HG03159 (cell line): Measurements from ENCODE around the gene ZCCHC10.
"Not testable (repeated sequence)": the region's sequence is repeated elsewhere in the genome, so short reads cannot be mapped to it uniquely, and the experiment has no call there.

Experiments
- ATAC-seq: cut with Tn5 transposase; IDR thresholded peaks from one replicate; pipeline ENCODE4 v1.9.1; 2021; ENCODE audit warnings: mild to moderate bottlenecking, moderate library complexity; ENCODE audit not compliant: unreplicated experiment

Gene ZCCHC10

DNA sequence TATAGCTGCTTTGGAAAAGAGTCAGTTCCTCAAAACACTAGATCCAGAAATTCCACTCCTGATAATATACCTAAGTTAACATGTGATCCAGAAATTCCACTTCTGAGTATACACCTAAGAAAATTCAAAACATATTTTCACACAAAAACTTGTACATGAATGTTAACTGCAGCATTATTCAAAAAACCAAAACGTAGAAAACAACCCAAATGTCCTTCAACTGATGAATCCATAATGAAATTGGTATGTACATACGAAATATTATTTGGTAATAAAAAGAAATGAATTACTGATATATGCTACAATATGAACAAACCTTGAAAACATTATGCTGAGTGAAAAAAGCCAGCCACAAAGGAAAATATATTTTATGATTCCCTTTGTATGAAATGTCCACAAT, 46.4 kb downstream of the ZCCHC10 start:
- ATAC-seq = no peak

DNA sequence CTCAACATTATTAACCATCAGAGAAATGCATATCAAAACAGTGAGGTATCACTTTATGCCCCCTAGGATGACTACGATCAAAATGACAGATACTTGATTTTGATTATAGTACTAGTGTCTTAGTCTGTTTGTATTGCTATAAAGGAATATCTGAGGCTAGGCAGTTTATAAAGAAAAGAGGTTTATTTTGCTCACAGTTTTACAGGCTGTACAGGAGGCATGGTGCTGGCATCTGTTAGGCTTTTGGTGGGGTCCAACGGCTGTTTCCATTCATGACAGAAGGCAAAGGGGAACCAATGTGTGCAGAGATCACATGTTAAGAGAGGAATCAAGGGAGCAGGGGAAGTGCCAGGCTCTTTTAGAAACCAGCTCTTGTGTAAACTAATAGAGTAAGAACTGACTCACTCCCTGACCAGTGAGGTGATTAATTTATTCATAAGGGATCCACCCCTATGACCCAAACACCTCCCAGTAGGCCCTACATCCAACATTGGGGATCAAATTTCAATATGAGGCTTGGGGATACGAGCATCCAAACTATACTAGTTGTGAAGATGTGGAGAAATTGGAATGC, 46.9 kb downstream of the ZCCHC10 start:
- no peak for ATAC-seq

DNA sequence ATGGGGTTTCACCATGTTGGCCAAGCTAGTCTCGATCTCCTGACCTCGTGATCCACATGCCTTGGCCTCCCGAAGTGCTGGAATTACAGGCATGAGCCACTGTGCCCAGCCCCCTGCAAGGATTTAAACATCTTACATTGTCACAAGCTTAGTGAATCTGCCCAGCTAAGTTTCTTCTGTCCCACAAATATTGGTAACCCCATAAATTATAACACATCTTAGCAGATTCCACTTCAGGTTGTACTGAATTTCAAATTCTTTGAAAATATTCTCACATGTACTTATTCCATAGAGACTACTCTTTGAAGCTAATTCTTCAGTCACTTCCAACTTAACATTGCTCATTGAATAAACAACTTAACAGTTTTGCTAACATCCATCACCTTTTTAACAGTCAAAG, 49.5 kb downstream of the ZCCHC10 start:
- ATAC-seq = no peak

DNA sequence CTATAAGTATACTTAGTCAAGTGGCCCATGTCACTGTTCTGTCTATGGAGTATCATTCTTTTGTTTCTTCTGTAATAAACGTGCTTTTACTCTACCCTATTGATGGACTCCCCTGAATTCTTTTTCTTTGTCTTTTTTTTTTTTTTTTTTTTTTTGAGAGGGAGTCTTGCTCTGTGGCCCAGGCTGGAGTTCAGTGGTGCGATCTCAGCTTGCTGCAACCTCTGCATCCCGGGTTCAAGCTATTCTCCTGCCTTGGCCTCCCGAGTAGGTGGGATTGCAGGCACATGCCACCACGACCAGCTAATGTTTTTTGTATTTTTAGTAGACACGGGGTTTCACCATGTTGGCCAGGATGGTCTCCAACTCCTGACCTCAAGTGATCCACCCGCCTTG, 53.9 kb downstream of the ZCCHC10 start:
- not testable (repeated sequence) for ATAC-seq

DNA sequence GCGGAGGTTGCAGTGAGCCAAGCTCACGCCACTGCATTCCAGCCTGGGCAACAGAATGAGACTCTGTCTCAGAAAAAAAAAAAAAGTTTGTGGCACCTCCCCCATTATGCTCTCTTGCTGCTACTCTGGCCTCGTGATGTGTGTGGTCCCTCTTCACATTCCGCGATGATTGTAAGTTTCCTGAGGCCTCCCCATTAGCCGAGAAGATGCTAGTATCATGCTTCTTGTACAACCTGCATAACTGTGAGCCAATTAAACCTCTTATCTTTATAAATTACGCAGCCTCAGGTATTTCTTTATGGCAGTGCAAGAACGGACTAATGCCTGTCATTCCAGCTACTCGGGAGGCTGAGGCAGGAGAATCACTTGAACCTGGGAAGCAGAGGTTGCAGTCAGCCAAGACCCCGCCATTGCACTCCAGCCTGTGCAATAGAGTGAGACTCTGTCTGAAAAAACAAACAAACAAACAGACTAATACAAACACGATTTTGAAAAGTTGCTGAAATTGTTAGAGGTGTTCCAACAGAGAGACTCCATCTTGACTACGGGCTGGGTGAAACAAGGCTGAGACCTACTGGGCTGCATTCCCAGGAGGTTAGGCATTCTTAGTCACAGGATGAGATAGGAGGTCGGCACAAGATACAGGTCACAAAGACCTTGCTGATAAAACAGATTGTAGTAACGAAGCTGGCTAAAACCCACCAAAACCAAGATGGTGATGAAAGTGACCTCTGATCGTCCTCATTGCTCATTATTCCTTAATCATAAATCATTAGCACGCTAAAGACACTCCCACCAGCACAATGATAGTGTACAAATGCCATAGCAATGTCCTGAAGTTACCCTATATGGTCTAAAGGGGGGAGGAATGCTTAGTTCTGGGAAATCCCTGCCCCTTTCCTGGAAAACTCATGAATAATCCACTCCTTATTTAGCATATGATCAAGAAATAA, 54.6 kb downstream of the ZCCHC10 start:
- no peak for ATAC-seq

DNA sequence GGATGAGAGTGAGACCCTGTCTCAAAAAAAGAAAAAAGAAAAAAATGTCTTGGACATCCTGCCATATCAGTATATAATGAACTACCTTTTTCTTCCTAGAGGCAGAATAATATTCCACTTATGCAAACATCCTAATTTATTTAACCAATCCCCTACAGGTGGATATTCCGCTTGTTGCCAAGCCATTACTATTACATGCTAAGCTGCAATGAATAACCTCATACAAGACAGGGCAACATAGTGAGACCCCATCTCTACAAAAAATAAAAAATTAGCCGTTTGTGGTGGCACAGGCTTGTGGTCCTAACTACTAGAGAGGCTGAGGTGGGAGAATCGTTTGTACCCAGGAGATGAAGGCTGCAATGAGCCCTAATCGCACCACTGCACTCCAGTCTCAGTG, 61.2 kb downstream of the ZCCHC10 start:
- no peak for ATAC-seq

DNA sequence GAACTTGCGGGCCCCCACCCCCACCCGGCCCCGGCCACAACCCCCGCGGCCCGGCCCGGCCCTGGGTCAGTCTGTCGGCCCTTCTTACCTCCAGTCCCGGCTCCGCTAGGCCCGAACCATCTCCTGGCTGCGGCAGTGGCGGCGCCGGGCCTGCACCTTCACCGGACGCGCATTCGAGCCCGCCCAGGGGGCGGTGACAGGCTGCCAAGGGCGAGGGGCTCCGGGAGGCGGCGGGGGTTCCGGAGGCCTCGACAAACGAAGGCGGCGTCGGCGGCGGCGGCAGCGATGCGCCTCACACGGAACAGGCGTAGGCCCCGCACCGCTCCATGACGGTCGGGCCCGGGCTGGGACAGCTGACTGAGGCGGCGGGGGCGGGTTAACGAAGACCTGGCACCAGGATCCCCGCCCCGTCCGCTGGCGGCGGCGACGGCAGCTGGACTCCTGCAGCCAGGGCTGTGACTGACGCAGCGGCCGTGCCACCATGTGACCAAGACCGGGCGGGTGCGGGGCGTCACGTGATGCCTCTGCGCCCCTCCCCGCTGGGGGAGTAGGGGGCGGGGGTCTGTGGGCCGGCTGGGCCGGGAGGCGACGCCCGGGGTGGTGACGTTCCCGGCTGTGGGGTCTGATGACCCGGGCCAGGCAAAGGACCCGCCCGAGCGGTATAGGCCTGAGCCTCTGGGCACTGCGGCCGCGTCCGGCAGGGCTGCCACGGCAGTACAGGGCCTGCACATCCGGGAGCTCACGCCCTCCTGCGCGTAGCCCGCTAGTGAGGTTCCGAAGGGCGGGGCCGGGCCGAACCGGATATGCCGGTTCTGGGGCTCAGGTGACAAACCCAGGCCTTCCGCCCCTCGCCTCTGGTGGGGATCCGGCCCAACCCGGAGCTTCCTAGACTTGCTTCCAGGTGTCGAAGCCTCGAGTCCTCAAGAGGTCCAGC, 62.9 kb downstream of the ZCCHC10 start, which contains the start of gene AFF4:
TSS of gene AFF4 (minus strand) at position 464 of the 934 bp plus-strand sequence. CDS start 26,445 bp downstream, outside the sequence.
- peak; percentile 93 for ATAC-seq

DNA sequence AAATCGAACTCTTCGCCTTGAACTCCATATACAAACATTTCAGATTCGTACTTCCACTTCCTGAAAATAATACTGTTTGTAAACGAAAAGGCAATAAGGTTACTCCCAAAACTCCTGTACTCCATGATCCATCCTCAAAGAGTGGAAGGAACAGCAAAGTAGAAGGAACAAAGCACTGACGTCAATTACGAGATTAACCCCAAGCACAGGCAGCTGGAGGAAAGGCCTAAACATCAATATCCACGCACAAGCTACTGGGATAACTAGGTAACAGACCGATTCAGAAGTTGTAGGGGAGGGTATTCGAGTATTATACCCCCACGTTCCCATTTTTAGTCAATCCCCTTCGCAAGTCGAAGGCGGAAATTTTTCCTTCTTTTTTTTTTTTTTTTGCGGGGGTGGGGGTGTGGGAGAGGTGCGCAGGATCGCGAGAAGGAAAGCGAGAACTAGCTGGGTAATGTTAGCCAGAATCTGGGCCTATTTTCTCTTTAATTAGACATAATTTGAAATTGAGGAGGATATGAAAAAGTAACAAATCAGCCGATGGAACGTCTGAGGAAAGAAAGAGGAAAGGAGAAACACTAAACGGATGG, 63.8 kb downstream of the ZCCHC10 start:
- ATAC-seq = no peak

DNA sequence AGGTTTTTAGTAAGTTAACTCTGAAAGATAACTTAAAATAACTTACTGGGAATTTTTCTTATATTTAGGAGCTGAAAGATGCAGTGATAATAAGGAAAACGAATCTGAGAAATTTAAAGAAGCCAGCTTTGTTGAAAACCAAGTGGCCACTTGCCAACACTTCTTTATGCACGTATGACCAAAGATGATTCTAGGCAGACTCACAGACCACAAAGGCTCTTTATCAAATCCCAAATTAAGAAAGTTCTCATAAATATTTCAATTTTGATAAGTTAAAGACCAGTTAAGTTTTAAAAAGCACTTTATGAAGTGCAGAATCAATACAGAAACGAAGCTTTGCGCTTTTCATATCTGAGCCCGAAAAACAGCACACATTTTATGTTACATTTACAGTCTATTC, 64.5 kb downstream of the ZCCHC10 start:
- ATAC-seq = no peak

DNA sequence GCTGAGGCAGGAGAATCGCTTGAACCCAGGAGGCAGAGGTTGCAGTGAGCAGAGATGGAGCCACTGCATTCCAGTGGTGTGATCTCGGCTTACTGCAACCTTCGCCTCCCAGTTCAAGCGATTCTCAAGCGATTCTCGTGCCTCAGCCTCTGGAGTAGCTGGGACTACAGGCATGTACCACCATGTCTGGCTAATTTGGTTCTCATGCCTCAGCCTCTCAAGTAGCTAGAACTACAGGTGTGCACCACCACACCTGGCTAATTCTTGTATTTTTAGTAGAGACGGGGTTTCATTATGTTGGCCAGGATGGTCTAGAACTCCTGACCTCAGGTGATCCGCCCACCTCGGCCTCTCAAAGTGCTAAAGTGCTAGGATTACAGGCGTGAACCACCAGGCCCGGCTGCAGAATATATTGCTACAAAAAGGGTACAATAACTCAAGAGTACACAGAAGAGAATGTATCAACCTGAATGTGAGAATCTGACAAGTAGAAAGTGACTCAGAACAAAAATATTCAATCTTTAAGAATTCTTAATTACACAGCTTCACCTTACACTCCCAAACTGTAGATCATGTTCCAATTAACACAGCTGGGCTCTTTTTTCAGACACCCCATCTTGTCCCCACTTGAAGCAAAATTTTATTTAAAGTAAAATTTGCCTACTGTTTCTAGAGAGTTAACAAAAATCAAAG, 65.1 kb downstream of the ZCCHC10 start:
- ATAC-seq = not testable (repeated sequence)

DNA sequence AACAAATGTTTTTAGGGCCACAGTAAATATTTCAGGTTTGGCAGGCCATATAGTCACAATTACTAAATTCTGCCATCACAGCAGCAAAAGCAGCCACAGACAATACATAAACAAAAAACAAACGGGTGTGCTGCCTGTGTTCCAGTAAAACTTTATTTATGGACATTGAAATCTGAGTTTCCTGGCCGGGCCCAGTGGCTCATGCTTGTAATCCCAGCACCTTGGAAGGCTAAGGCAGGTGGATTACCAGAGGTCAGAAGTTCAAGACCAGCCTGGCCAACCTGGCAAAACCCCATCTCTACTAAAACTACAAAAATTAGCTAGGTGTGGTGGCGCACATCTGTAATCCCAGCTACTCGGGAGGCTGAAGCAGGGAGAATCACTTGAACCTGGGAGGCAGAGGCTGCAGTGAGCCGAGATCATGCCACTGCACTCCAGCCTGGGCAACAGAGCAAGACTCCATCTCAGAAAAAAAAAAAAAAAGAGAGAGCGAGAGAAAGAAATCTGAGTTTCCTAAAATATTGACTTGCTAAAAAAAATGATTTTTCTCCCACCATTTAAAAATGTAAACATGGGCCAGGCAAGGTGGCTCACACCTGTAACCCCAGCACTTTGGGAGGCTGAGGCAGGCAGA, 70.1 kb downstream of the ZCCHC10 start:
- ATAC-seq = not testable (repeated sequence)

DNA sequence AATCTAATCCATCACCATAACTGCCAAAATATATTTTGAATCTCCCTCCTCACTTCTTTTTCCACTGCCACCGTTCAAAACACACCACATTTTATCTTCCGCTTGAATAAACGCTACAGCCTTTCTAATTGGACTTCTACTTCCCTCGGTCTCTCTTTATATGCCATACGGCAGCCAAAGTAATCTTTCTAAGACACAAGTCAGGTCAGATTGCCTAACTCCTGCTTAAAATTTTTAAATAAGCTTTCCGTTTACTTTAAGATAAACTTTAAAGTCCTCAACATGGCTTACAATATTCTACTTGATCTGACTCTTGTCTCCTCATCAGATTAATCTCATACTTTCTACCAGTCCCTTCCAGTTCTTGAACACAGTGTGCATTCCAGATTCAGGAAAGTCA, 72.6 kb downstream of the ZCCHC10 start:
- no peak for ATAC-seq

DNA sequence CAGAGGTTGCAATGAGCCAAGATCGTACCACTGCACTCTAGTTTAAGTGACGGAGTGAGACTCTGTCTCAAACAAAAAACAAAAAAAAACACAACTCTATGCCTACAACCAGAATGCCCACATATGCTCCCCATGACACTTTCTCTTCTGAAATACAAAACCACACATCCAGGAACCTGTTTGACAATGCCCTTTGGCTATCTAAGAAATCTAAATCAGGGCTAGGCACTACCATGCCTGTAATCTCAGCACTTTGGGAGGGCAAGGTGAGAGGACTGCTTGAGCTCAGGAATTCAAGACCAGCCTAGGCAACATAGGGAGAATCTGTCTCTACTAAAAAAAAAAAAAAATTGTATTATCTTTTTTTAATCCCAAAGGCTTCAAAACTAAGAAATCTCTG, 73.5 kb downstream of the ZCCHC10 start:
- ATAC-seq = no peak

DNA sequence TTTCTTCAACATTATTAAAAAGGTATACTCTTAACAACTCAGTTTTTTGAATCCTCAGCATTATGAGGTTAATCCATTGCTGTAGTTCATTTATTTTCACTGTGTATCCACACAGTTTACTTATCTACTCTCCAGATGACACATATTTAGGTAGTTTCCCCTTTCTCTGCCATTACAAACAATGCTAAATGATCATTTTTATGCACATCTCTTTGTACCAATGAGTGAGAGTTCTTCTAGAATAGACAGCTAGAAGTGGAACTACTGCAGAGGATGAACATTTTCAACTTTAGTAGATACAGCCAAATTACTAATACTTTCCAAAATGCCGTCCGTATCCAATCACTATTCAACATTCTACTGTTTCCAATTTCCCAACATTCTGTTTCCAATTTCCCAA, 74.5 kb downstream of the ZCCHC10 start:
- no peak for ATAC-seq

DNA sequence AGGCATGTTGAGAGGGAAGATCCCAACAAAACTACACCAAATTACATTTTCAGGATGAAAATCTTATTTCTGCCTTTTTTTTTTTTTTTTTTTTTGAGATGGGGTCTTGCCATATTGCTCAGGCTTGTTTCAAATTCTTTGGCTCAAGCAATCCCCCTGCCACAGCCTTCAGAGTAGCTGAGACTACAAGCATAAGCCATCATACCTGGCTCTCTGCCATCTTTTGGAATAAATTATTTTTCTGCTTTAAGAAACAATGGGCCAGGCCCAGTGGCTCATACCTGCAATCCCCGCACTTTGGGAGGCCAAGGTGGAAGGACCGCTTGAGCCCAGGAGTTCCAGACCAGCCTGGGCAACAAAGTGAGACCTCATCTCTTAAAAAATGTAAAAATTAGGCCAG, 77.2 kb downstream of the ZCCHC10 start:
- no peak for ATAC-seq

DNA sequence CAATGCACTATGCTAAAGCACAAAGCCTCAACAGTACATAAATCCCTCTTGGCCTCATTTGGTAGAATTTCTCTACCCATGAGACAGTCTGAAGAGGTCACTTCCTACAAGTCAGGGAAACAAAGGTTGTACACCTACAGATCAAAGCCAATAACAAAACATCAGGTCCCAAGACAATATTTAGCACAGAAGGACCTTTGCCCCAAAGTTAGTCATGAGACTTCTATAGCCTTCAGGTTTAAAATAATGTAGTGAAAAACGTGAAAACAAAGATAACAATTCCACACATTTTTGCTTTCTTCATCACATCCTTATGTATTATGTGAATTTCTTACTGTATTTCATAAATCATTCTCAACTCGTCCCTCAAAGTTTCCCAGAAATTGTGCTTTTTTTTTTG, 78.7 kb downstream of the ZCCHC10 start:
- ATAC-seq = no peak
